IMR-90 (cell line): ENCODE data around the gene LIMS2. TPM values are rescaled to one million over a fixed set of nuclear protein-coding genes. Genes with fewer than 3 reads are reported as not detected.

Experiments used
- ATAC-seq: fragments of 200-7000 bp; cut with Tn5 transposase; 2 replicates; pipeline ENCODE4 v1.9.1; 2020; ENCODE audit warnings: low read depth, mild to moderate bottlenecking, moderate library complexity
- BruUV-seq: library from RNA; stranded (reverse); fragments of 400-500 nt; replicated peaks from 2 replicates; lab custom pipeline; 2021; lab: Mats Ljungman, UMichigan
- CTCF ChIA-PET: fragments of 300-600 bp; formaldehyde crosslinking; extraction: SDS; loops from one replicate; lab custom pipeline; 2021; ENCODE audit warnings: antibody characterized with exemption; lab: Yijun Ruan, JAX
- POLR2A ChIA-PET: fragments of 300-600 bp; sonication (Branson Sonifier 250); formaldehyde crosslinking; loops from one replicate; lab custom pipeline; 2022; ENCODE audit warnings: antibody characterized with exemption; ENCODE audit not compliant: unreplicated experiment; lab: Charles Lee
- DNase-seq: peaks from one replicate; pipeline ENCODE4 v3.0.0; 2013
- H2AFZ ChIP-seq: replicated peaks from 2 replicates; pipeline ENCODE3; 2013; ENCODE audit warnings: low read length, mild to moderate bottlenecking; ENCODE audit not compliant: poor library complexity
- H2AK5ac ChIP-seq: 2 replicates; pipeline ENCODE4 v1.6.1; 2013; ENCODE audit warnings: low read depth, low read length, inconsistent platforms
- H2AK9ac ChIP-seq: replicated peaks from 2 replicates; pipeline ENCODE3; 2013; ENCODE audit warnings: mild to moderate bottlenecking, low read depth, low read length, moderate library complexity; ENCODE audit not compliant: poor library complexity
- H2BK120ac ChIP-seq: 2 replicates; pipeline ENCODE4 v1.6.1; 2013; ENCODE audit warnings: low read depth, low read length, inconsistent platforms
- H2BK15ac ChIP-seq: 3 replicates; pipeline ENCODE4 v1.6.1; 2013; ENCODE audit warnings: low read depth, low read length, inconsistent platforms
- H2BK20ac ChIP-seq: 2 replicates; pipeline ENCODE4 v1.6.1; 2013; ENCODE audit warnings: low read depth, mild to moderate bottlenecking, inconsistent platforms, low read length, moderate library complexity
- H2BK5ac ChIP-seq: 2 replicates; pipeline ENCODE4 v1.6.1; 2013; ENCODE audit warnings: mild to moderate bottlenecking, low read depth, low read length, inconsistent platforms; ENCODE audit not compliant: poor library complexity, severe bottlenecking
- H3K14ac ChIP-seq: replicated peaks from 2 replicates; pipeline ENCODE4 v1.6.1; 2013; ENCODE audit warnings: low read depth, low read length, inconsistent platforms
- H3K18ac ChIP-seq: 2 replicates; pipeline ENCODE4 v1.6.1; 2013; ENCODE audit warnings: low read depth, low read length, control low read depth
- H3K23ac ChIP-seq: 2 replicates; pipeline ENCODE4 v1.6.1; 2013; ENCODE audit warnings: low read depth, low read length, inconsistent platforms
- H3K27ac ChIP-seq: 2 replicates; pipeline ENCODE4 v1.5.1; 2013; ENCODE audit warnings: mild to moderate bottlenecking, control low read depth, low read length; ENCODE audit not compliant: insufficient read depth
- H3K27me3 ChIP-seq: 2 replicates; pipeline ENCODE4 v1.6.1; 2013; ENCODE audit warnings: low read length; ENCODE audit not compliant: control insufficient read depth, insufficient read depth
- H3K36me3 ChIP-seq: 2 replicates; pipeline ENCODE4 v1.6.1; 2013; ENCODE audit warnings: low read length, mixed read lengths; ENCODE audit not compliant: control insufficient read depth, insufficient read depth
- H3K4ac ChIP-seq: 2 replicates; pipeline ENCODE4 v1.6.1; 2013; ENCODE audit warnings: low read depth, low read length, inconsistent platforms
- H3K4me1 ChIP-seq: 2 replicates; pipeline ENCODE4 v1.6.1; 2013; ENCODE audit warnings: low read length, mixed read lengths; ENCODE audit not compliant: control insufficient read depth, insufficient read depth
- H3K4me2 ChIP-seq: 2 replicates; pipeline ENCODE4 v1.6.1; 2013; ENCODE audit warnings: low read depth, mild to moderate bottlenecking, control low read depth, low read length, moderate library complexity
- H3K4me3 ChIP-seq: 2 replicates; pipeline ENCODE4 v1.5.1; 2013; ENCODE audit warnings: low read depth, mild to moderate bottlenecking, control low read depth, low read length, moderate library complexity; ENCODE audit not compliant: insufficient read depth
- H3K56ac ChIP-seq: 2 replicates; pipeline ENCODE4 v1.6.1; 2013; ENCODE audit warnings: low read length, inconsistent platforms; ENCODE audit not compliant: insufficient read depth; ENCODE audit errors: extremely low read depth
- H3K79me1 ChIP-seq, 2 experiments: 2 replicates each; pipeline ENCODE4 v1.6.1; 2013; ENCODE audit warnings: low read length in 2 of 2, inconsistent platforms in 1 of 2, low read depth in 1 of 2
- H3K9ac ChIP-seq: 2 replicates; pipeline ENCODE4 v1.6.1; 2013; ENCODE audit warnings: low read depth, low read length, control low read depth
- H3K9me1 ChIP-seq: 2 replicates; pipeline ENCODE4 v1.6.1; 2013; ENCODE audit warnings: low read length, inconsistent platforms; ENCODE audit not compliant: insufficient read depth
- H3K9me3 ChIP-seq: 2 replicates; pipeline ENCODE4 v1.6.1; 2013; ENCODE audit warnings: low read length; ENCODE audit not compliant: control insufficient read depth, insufficient read depth
- H4K20me1 ChIP-seq: 2 replicates; pipeline ENCODE4 v1.6.1; 2013; ENCODE audit warnings: low read length, inconsistent platforms; ENCODE audit not compliant: insufficient read depth
- H4K5ac ChIP-seq: 2 replicates; pipeline ENCODE4 v1.6.1; 2013; ENCODE audit warnings: mild to moderate bottlenecking, low read depth, low read length, control low read depth
- H4K8ac ChIP-seq, 2 experiments: 2 replicates each; pipeline ENCODE4 v1.6.1; 2013; ENCODE audit warnings: low read depth in 2 of 2, low read length in 2 of 2, control low read depth in 1 of 2, inconsistent platforms in 1 of 2
- H4K91ac ChIP-seq: 2 replicates; pipeline ENCODE4 v1.6.1; 2013; ENCODE audit warnings: low read depth, low read length, inconsistent platforms; ENCODE audit not compliant: insufficient read depth
- BHLHE40 ChIP-seq: fragments of 150-350 bp; IDR thresholded peaks from 2 replicates; pipeline ENCODE4 v1.6.1; 2016; ENCODE audit warnings: mild to moderate bottlenecking, low read depth, low read length
- CEBPB ChIP-seq: IDR thresholded peaks from 2 replicates; pipeline ENCODE4 v1.6.1; 2012; ENCODE audit warnings: low read depth, low read length, improper control_type of control experiment
- CHD1 ChIP-seq: IDR thresholded peaks from 2 replicates; pipeline ENCODE4 v1.6.1; 2012; ENCODE audit warnings: low read depth, low read length, improper control_type of control experiment
- CTCF ChIP-seq: conservative IDR thresholded peaks from 2 replicates; pipeline ENCODE4 v1.5.1; 2012; ENCODE audit warnings: mild to moderate bottlenecking, low read depth, low read length, improper control_type of control experiment
- ELK1 ChIP-seq: fragments of 150-350 bp; IDR thresholded peaks from 2 replicates; pipeline ENCODE4 v1.6.1; 2016; ENCODE audit warnings: low read depth, mild to moderate bottlenecking, low read length, moderate library complexity, borderline replicate concordance
- FOS ChIP-seq: fragments of 150-350 bp; IDR thresholded peaks from 2 replicates; pipeline ENCODE4 v1.6.1; 2016; ENCODE audit warnings: low read depth, low read length
- MAFK ChIP-seq: IDR thresholded peaks from 2 replicates; pipeline ENCODE4 v1.6.1; 2012; ENCODE audit warnings: low read depth, low read length, improper control_type of control experiment
- MAZ ChIP-seq: IDR thresholded peaks from 2 replicates; pipeline ENCODE4 v1.6.1; 2012; ENCODE audit warnings: low read depth, mild to moderate bottlenecking, low read length, improper control_type of control experiment, moderate library complexity, borderline replicate concordance
- MXI1 ChIP-seq: IDR thresholded peaks from 2 replicates; pipeline ENCODE4 v1.6.1; 2012; ENCODE audit warnings: low read depth, mild to moderate bottlenecking, low read length, moderate library complexity, borderline replicate concordance
- NFE2L2 ChIP-seq: fragments of 150-350 bp; IDR thresholded peaks from 2 replicates; pipeline ENCODE4 v1.6.1; 2016; ENCODE audit warnings: low read depth, mild to moderate bottlenecking, low read length
- POLR2A ChIP-seq: IDR thresholded peaks from 2 replicates; pipeline ENCODE4 v1.6.1; 2012; ENCODE audit warnings: mild to moderate bottlenecking, low read depth, low read length
- RFX5 ChIP-seq: IDR thresholded peaks from 2 replicates; pipeline ENCODE4 v1.8.0; 2012; ENCODE audit warnings: low read depth, mild to moderate bottlenecking, low read length, moderate library complexity
- SMC3 ChIP-seq: fragments of 150-350 bp; IDR thresholded peaks from 2 replicates; pipeline ENCODE4 v1.6.1; 2016; ENCODE audit warnings: low read depth, mild to moderate bottlenecking, antibody characterized with exemption, low read length, moderate library complexity
- WGBS, 2 experiments: methylation state at CpG; one replicate each; pipeline versions ENCODE4 v1.1.5 to v1.1.7; 2013; ENCODE audit warnings: missing lambda C conversion rate in 2 of 2; ENCODE audit not compliant: insufficient read length in 1 of 2; ENCODE audit errors: extremely low coverage in 2 of 2; 5-methylcytosine and 5-hydroxymethylcytosine counted together
- dilution Hi-C: fragments of 300-500 bp; cut with HindIII; formaldehyde crosslinking; loops from one replicate; pipeline ENCODE4 v1.14.3; 2018; ENCODE audit warnings: low sequenced_read_pairs; ENCODE audit not compliant: unreplicated experiment
- in situ Hi-C: fragments of 300-500 bp; cut with MboI; formaldehyde crosslinking; loops from 3 replicates; pipeline ENCODE4 v1.14.3; 2019; ENCODE audit warnings: low sequenced_read_pairs, inconsistent platforms, mixed read lengths
- intact Hi-C: fragments of 100-400 bp; cut with micrococcal nuclease; formaldehyde crosslinking; loops from 2 replicates; pipeline ENCODE4 v1.10.0; 2022
- polyA plus RNA-seq, 3 experiments: library from polyadenylated mRNA; depleted of rRNA; stranded (reverse); fragments of >200 nt; gene quantifications; 2 replicates each; pipeline ENCODE4 v1.2.3, GENCODE V29; 2012; ENCODE audit warnings: low replicate concordance in 1 of 3
- total RNA-seq: library from RNA; depleted of rRNA; stranded (reverse); fragments of >200 nt; gene quantifications from 2 replicates; pipeline ENCODE4 v1.2.3, GENCODE V29; 2012

LIMS2 gene
- total and polyA plus RNA-seq, 2 of the 4 experiments (the other 2 are of a cell fraction) = 1.3 to 18.8 TPM

DNA sequence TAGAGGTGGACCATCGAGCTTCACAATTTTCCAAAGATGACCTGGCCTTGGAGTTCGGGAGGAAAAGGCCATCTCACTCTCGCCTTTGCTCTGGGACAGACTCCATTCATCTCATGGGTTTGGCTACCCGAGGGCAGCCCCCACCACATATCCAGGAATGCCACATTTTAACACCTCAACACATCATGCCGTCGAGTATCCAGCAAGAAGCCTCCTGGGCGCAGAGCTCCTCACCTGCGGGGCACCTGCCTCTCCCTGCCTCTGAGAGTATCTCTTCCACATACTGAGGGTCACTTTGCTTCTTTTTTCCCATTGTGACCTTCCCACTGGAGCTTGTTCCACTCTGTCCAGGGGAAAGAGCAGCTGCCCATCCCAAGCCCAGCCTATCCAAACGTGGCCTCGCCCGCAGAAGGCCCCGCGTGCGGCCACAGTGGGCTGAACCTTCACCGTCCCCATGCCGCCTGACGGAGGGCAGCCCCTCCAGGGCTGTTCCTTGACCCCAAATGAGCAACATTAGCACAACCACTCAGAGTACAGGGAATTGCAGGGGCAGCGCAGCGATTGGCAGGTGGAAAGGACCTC is 5.5 kb upstream of the LIMS2 start:
- in situ Hi-C loops (no loop called here), intact Hi-C loops (no loop called here), dilution Hi-C loops (no loop called here)
- Histone ChIP-seq H2BK15ac (no peak overlapping the region), H3K14ac (no peak overlapping the region), H2BK120ac (no peak overlapping the region), H3K4me1 (peaks cover 4% of the 10 kb centered on the region), H3K27ac (no peak overlapping the region), H4K5ac (no peak overlapping the region), H3K36me3 (no peaks in the 10 kb centered on the region), H2BK20ac (no peak overlapping the region), H3K56ac (no peak overlapping the region), H3K18ac (no peak overlapping the region), H2AK9ac (peak overlapping the region; percentile 52), H4K91ac (no peak overlapping the region), H2AFZ (no peak overlapping the region), H4K20me1 (no peaks in the 10 kb centered on the region), H3K4ac (no peak overlapping the region), H3K9ac (no peak overlapping the region), H2BK5ac (no peak overlapping the region), H3K27me3 (peaks cover 22% of the 10 kb centered on the region), H2AK5ac (no peak overlapping the region), H3K4me2 (no peak overlapping the region), H3K79me1 (no peaks in the 10 kb centered on the region), H4K8ac (no peak overlapping the region), H3K9me3 (no peaks in the 10 kb centered on the region), H3K9me1 (peaks cover 9% of the 10 kb centered on the region; the same call in 1 of the 2 replicates), H3K4me3 (no peak overlapping the region), H3K23ac (no peak overlapping the region)
- ChIA-PET CTCF (no interaction called here), POLR2A (no interaction called here)
- DNase-seq (no peak), ATAC-seq (no peak)
- WGBS, 2 experiments = 77% methylated on average over 7 of the region's 19 CpGs; no CpG with 5 or more reads in 1 of the 2 experiments
- TF ChIP-seq RFX5 = no peak
- TF ChIP-seq SMC3 = no peak
- TF ChIP-seq MAFK = no peak
- TF ChIP-seq MAZ = no peak
- TF ChIP-seq CHD1 = no peak
- no peak for TF ChIP-seq FOS
- no peak for TF ChIP-seq MXI1
- no peak for TF ChIP-seq POLR2A
- no peak for TF ChIP-seq BHLHE40
- no peak for TF ChIP-seq ELK1
- no peak for TF ChIP-seq NFE2L2
- TF ChIP-seq CEBPB = no peak
- TF ChIP-seq CTCF = no peak
- BruUV-seq = no TSS peak
